ENCODE results near the gene ANKRD17.
A peak's percentile ranks its signal among the peaks of the same experiment; 100 is the strongest.

The ANKRD17 gene

DNA sequence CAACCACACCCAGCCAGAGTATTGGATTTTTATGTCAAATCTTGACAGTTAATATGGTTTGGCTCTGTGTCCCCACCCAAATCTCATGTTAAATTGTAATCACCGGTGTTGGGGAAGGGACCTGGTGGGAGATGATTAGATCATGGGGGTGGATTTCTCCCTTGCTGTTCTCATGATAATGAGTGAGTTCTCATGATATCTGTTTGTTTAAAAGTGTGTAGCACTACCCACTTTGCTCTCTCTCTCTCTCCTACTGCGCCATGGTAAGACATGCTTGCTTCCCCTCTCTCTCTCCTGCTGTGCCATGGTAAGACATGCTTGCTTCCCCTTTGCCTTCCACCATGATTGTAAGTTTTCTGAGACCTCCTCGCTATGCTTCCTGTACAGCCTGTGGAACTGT is 102.2 kb downstream of the ANKRD17 start:
- Histone ChIP-seq H3K27me3 (ENCODE audit: insufficient read depth, low read length, poor library complexity) (no peaks in the 10 kb centered on the region), H4K20me1 (ENCODE audit: insufficient read depth, low read length) (no peaks in the 10 kb centered on the region), H3K36me3 (ENCODE audit: insufficient read depth, low read length) (peaks cover 66% of the 10 kb centered on the region), H3K9me3 (ENCODE audit: insufficient read depth, low read length, severe bottlenecking) (no peaks in the 10 kb centered on the region), H3K9ac (ENCODE audit: low read depth, low read length) (no peak overlapping the region), H3K4me2 (ENCODE audit: insufficient read depth, low read length) (no peak overlapping the region), H3K79me2 (ENCODE audit: insufficient read depth, low read length) (peaks cover 6% of the 10 kb centered on the region; the same call in 1 of the 2 replicates), H2AFZ (ENCODE audit: low read depth, low read length) (no peak overlapping the region), H3K4me3 (ENCODE audit: low read depth in 1 of 2, low read length in 2 of 2) (no peak overlapping the region), H3K4me1 (ENCODE audit: insufficient read depth, low read length) (no peaks in the 10 kb centered on the region), H3K27ac (ENCODE audit: low read length) (no peak overlapping the region)
- no peak for ATAC-seq (ENCODE audit: insufficient read depth, low read depth)
- DNase-seq, result no peak
- TF ChIP-seq CTCF (IDR thresholded peaks at IDR 0.05; ENCODE audit: borderline replicate concordance, extremely low read depth, low read length, poor library complexity, severe bottlenecking) (no peak), EZH2 (IDR thresholded peaks at IDR 0.05; ENCODE audit: borderline replicate concordance, low read depth, low read length, severe bottlenecking) (no peak)

DNA sequence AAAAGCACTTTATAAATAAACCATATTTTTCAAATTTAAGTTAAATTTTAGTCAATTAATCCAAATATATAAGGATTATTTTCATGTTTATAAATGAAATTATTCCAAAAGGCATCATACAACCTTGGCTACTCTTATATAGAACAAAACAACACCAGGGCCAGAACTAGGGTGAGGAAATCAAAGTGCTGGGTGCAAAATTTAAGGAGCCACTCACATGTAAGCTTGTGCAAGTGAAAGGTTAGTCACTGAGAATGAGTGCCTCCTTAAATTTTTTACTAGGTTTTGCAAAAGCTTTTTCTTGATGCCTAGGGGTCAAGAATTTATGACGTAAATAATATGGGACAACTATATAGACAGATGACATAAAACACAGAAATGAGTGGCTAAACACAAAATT is 105.7 kb downstream of the ANKRD17 start:
- Histone ChIP-seq H3K36me3 (ENCODE audit: insufficient read depth, low read length) (peaks cover 63% of the 10 kb centered on the region), H3K27ac (ENCODE audit: low read length) (no peak overlapping the region), H3K27me3 (ENCODE audit: insufficient read depth, low read length, poor library complexity) (no peaks in the 10 kb centered on the region), H3K79me2 (ENCODE audit: insufficient read depth, low read length) (peaks cover 6% of the 10 kb centered on the region; the same call in 1 of the 2 replicates), H3K9me3 (ENCODE audit: insufficient read depth, low read length, severe bottlenecking) (no peaks in the 10 kb centered on the region), H3K4me1 (ENCODE audit: insufficient read depth, low read length) (no peaks in the 10 kb centered on the region), H3K4me2 (ENCODE audit: insufficient read depth, low read length) (no peak overlapping the region), H2AFZ (ENCODE audit: low read depth, low read length) (no peak overlapping the region), H3K4me3 (ENCODE audit: low read depth in 1 of 2, low read length in 2 of 2) (no peak overlapping the region), H4K20me1 (ENCODE audit: insufficient read depth, low read length) (no peaks in the 10 kb centered on the region), H3K9ac (ENCODE audit: low read depth, low read length) (no peak overlapping the region)
- no peak for DNase-seq
- no peak for TF ChIP-seq EZH2 (IDR thresholded peaks at IDR 0.05; ENCODE audit: borderline replicate concordance, low read depth, low read length, severe bottlenecking)
- no peak for TF ChIP-seq CTCF (IDR thresholded peaks at IDR 0.05; ENCODE audit: borderline replicate concordance, extremely low read depth, low read length, poor library complexity, severe bottlenecking)
- ATAC-seq (ENCODE audit: insufficient read depth, low read depth), result no peak

- Histone ChIP-seq H3K79me2 (ENCODE audit: insufficient read depth, low read length) (peaks cover 3% of the 10 kb centered on the region; the same call in 1 of the 2 replicates), H3K36me3 (ENCODE audit: insufficient read depth, low read length) (peaks cover 98% of the 10 kb centered on the region), H3K4me3 (ENCODE audit: low read depth in 1 of 2, low read length in 2 of 2) (no peak overlapping the region), H4K20me1 (ENCODE audit: insufficient read depth, low read length) (no peaks in the 10 kb centered on the region; the same call in 1 of the 2 replicates), H3K27me3 (ENCODE audit: insufficient read depth, low read length, poor library complexity) (no peaks in the 10 kb centered on the region), H3K27ac (ENCODE audit: low read length) (no peak overlapping the region), H3K4me1 (ENCODE audit: insufficient read depth, low read length) (no peaks in the 10 kb centered on the region), H2AFZ (ENCODE audit: low read depth, low read length) (no peak overlapping the region), H3K9me3 (ENCODE audit: insufficient read depth, low read length, severe bottlenecking) (no peaks in the 10 kb centered on the region), H3K4me2 (ENCODE audit: insufficient read depth, low read length) (no peak overlapping the region), H3K9ac (ENCODE audit: low read depth, low read length) (no peak overlapping the region)
- ATAC-seq (ENCODE audit: insufficient read depth, low read depth) (no peak), DNase-seq (no peak)
- no peak for TF ChIP-seq EZH2 (IDR thresholded peaks at IDR 0.05; ENCODE audit: borderline replicate concordance, low read depth, low read length, severe bottlenecking)
- TF ChIP-seq CTCF (IDR thresholded peaks at IDR 0.05; ENCODE audit: borderline replicate concordance, extremely low read depth, low read length, poor library complexity, severe bottlenecking), result peak; percentile 35
Measured at GRCh38 chr4:73142995-73143547, 115.5 kb downstream of the ANKRD17 start.
